Rectal smooth muscle tissue (tissue), 1 donor: ENCODE results near the gene HDGF.

ENCODE experiments used
- H3K27ac ChIP-seq: one replicate; pipeline ENCODE4 v1.7.0; 2013; ENCODE audit warnings: low read depth, low read length, inconsistent platforms
- H3K27me3 ChIP-seq: one replicate; pipeline ENCODE4 v1.7.0; 2013; ENCODE audit warnings: low read length; ENCODE audit not compliant: control insufficient read depth, insufficient read depth
- H3K36me3 ChIP-seq: one replicate; pipeline ENCODE4 v1.7.0; 2013; ENCODE audit warnings: low read length; ENCODE audit not compliant: control insufficient read depth, insufficient read depth
- H3K4me1 ChIP-seq: one replicate; pipeline ENCODE4 v1.7.0; 2013; ENCODE audit warnings: low read length; ENCODE audit not compliant: control insufficient read depth, insufficient read depth
- H3K4me3 ChIP-seq: one replicate; pipeline ENCODE4 v1.7.0; 2013; ENCODE audit warnings: low read length
- H3K9ac ChIP-seq: one replicate; pipeline ENCODE4 v1.7.0; 2013; ENCODE audit warnings: low read length

Gene HDGF

DNA sequence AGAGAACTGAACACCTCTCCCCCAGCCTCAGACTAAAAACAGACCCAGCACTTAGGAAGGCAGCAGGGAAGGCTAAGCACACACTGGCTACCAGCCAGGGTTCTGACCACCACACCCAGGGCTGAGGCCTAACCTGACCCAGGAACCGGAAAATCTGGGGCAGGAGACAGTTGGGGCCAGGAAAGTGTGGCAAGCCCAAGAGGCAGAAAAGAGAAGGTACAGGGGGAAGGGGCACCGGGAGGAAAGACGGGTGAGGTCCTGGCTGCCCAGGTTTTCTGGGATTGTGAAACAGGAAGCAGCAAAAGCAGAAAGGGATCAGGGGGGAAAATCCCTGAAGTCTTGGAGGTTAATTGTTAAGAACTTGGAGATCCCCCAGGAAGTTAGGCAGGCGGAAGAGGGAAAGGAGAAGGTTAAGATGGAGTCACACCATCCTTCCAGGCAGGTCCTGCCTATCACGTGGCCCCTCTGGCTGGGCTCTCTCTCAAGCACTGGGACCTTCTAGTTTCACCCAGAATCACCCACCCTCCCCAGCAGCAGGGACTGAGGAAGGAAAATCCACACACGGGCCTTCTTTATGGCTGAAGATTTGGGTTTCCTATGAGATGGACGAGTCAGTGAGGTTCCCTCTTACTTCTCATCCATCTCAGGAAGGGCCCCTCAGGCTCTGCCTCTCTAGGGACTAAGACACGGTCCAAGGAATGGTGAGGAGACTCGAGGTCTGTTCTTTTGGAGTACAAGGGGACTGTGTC lies 2.6 kb downstream of the HDGF start:
- Histone ChIP-seq H3K36me3 (peaks cover 7% of the 10 kb centered on the region), H3K4me1 (peaks cover 51% of the 10 kb centered on the region), H3K4me3 (peak overlapping the region; percentile 69), H3K9ac (peak overlapping the region; percentile 73), H3K27me3 (no peaks in the 10 kb centered on the region), H3K27ac (peak overlapping the region; percentile 97)

DNA sequence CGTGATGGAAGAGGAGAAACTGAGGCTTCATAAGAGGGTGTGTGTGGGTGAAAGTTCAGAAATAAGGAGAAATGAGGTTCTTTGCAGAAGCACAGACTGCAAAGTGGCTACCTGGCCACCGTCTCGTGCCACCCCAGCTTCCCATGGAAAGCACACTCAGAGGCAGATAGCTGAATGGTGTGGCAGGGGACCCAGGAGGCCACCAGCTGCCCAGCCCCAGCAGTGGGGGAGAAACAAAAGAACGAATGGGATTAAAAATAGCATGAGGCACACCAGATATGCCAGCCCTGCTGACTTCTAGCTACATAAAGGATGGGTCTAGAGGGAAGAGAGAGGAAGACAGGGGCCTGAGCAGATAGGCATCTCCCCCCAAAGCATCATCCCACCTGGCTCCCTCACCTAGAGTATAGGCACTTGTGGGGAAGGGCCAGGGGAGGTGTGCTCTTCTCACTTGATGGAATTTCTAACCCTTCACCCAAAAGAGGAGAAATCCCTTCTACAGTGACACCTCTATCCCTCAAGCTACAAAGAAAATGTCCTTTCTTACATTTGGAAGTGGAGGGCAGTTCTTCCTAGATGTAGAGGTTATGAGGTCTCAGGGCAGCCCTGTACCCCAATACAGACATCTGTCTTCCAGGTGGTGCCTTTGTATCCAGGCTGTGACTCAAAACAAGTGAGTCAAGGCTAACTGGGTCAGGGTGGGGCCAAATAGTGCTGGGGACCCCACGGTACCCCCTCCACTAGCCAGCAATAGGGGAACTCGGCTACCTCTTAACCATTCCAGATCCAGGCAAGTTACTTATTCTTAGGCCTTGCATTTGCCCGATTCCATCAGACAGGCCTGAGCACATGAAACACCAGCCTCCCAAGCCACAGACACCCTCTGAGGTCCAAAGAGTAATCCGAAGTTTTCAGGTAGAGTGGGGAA lies 3.5 kb downstream of the HDGF start:
- Histone ChIP-seq H3K27me3 (no peaks in the 10 kb centered on the region), H3K4me3 (peak overlapping the region; percentile 69), H3K27ac (peak overlapping the region; percentile 97), H3K9ac (peak overlapping the region; percentile 73), H3K36me3 (peaks cover 9% of the 10 kb centered on the region), H3K4me1 (peaks cover 49% of the 10 kb centered on the region)

DNA sequence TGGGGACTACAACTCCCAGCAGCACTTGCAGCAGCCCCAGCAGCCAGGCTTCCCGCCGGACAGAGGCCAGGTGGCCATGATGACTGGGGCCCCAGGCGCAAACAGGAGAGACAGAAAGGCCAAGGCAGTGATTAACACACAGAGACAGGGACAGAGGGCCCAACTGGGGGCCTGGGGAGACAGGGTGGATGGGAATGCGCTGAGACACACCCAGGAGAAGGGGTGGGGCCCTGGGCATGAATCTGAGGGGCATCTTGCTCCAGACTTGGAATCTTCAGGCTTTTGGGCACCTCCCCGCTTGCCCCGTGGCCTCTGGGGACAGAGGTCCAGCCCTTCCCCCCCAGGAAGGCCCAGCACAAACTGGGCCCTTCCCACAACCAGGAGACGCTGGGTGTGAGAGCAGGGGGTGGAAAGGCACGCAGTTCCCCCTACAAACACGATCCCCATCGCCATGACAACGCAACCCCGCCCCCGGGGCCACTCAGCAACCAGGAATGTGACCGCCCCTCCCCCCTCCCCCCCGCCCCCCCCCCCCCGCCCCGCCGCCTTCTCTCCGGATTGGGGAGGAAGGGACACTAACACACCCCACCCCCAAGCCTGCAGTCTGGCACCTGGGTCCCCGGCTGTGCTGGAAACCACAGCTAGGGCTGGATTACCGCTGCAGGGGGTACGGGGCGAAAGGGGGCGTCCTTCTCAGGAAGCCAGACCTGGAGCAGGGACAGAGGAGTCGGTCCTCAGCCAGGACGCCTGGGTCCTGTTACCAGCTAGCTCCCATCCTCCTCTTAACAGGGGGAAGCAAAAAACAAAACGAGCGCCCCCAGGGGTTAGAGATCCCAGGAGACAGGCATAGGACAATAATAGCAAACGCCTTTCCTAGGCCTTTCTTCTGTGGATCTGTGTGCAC lies 4.5 kb downstream of the HDGF start:
- no peaks in the 10 kb centered on the region for H3K27me3 ChIP-seq
- H3K27ac ChIP-seq, result peak overlapping the region; percentile 97
- H3K4me1 ChIP-seq, result peaks cover 42% of the 10 kb centered on the region
- peak overlapping the region; percentile 73 for H3K9ac ChIP-seq
- peak overlapping the region; percentile 74 for H3K4me3 ChIP-seq
- H3K36me3 ChIP-seq, result peaks cover 12% of the 10 kb centered on the region

DNA sequence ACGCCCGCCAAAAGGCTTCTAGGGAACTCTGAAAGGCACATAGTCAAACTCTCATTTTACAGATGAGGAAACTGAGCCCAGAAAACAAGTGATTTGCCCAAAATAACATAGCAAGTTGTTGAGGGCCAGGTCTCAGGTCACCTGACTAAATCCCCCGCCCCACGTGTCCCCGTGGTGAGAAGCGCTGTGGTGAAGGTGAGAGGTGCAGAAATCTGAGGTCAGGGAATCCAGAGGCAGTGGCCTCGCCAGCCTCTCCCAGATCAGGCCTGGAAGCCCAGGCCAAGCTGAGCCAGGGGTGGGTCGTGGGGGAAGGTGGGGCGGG lies 5.1 kb downstream of the HDGF start:
- H3K4me1 ChIP-seq, result peaks cover 44% of the 10 kb centered on the region

DNA sequence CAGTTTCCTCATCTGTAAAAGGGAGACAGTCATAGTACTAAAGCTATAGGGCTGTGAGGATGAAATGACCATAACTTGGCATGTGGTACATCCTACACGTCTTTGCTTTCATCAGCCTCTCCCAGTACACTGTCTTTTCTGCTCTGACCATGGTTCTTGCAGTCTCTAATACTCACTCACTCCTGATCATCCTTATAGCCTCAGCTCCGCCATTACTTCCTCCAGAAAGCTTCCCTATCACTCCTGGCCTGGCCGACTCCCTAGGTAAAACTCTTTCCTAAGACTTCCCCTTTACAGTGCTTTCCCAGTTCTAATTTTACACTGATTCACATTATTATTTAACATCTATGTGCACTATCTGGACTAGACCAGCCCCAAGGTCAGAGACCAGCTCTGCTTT lies 5.6 kb downstream of the HDGF start:
- Histone ChIP-seq H3K27ac (peak overlapping the region; percentile 97), H3K36me3 (peaks cover 12% of the 10 kb centered on the region), H3K9ac (no peak overlapping the region), H3K27me3 (no peaks in the 10 kb centered on the region), H3K4me3 (peak overlapping the region; percentile 74), H3K4me1 (peaks cover 44% of the 10 kb centered on the region)

More for the DNA sequence above, 5.1 kb downstream of the HDGF start:
- peaks cover 12% of the 10 kb centered on the region for H3K36me3 ChIP-seq
- H3K27me3 ChIP-seq, result no peaks in the 10 kb centered on the region
- no peak overlapping the region for H3K9ac ChIP-seq
- H3K27ac ChIP-seq, result peak overlapping the region; percentile 97
- H3K4me3 ChIP-seq, result peak overlapping the region; percentile 74

DNA sequence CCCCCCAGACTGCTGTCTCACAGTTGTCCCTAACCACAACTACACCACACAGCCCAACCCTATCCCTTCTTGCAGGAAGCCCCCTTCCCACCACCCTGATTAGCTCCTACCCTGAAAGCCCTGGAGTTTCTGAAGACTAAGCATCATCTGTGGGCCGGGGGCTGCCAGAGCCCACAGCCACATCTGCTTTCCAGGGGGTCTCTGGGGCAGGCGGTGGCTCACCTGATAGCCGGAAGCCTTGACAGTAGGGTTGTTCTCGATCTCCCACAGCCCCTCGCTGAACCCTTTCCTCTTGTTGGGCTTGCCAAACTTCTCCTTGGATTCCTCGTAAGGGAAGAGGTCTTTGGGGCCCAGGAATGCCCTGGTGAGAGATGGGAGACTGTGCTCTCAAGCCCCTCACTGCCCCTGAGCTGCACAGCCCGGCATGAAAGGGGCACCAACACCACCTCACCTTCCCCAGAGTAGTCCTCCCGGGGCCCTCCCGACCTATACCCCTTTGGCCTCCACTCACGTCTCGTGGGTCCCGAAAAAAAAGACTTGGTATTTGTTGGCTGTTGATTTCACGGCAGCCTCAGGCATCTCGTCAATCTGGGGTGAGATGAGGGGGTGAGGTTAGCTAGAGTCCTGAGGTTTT lies 6.6 kb downstream of the HDGF start:
- Histone ChIP-seq H3K4me1 (peaks cover 40% of the 10 kb centered on the region), H3K27ac (no peak overlapping the region), H3K9ac (no peak overlapping the region), H3K4me3 (no peak overlapping the region), H3K36me3 (peaks cover 12% of the 10 kb centered on the region), H3K27me3 (no peaks in the 10 kb centered on the region)

DNA sequence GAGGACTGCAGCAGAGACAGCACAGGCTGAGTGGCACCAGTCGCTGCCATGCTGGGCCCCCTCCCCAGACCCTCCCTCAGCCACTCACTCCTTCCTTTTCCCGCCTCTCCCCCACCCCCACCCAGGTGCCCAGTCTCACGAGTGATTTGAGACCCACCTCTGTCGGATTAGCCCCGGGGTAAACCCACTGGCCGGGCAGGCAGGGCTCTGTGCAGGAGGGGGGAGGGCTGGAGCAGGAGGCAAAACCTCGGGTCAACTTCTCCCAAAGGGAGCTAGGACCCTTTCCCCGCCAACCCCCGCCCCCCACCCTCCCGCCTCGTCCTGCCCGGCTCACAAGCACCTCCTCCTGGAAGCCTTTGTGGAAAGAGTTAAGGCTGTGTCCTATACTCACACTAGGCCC lies 7.1 kb downstream of the HDGF start:
- Histone ChIP-seq H3K36me3 (peaks cover 12% of the 10 kb centered on the region), H3K4me1 (peaks cover 34% of the 10 kb centered on the region), H3K27ac (no peak overlapping the region), H3K27me3 (no peaks in the 10 kb centered on the region), H3K4me3 (no peak overlapping the region), H3K9ac (no peak overlapping the region)

DNA sequence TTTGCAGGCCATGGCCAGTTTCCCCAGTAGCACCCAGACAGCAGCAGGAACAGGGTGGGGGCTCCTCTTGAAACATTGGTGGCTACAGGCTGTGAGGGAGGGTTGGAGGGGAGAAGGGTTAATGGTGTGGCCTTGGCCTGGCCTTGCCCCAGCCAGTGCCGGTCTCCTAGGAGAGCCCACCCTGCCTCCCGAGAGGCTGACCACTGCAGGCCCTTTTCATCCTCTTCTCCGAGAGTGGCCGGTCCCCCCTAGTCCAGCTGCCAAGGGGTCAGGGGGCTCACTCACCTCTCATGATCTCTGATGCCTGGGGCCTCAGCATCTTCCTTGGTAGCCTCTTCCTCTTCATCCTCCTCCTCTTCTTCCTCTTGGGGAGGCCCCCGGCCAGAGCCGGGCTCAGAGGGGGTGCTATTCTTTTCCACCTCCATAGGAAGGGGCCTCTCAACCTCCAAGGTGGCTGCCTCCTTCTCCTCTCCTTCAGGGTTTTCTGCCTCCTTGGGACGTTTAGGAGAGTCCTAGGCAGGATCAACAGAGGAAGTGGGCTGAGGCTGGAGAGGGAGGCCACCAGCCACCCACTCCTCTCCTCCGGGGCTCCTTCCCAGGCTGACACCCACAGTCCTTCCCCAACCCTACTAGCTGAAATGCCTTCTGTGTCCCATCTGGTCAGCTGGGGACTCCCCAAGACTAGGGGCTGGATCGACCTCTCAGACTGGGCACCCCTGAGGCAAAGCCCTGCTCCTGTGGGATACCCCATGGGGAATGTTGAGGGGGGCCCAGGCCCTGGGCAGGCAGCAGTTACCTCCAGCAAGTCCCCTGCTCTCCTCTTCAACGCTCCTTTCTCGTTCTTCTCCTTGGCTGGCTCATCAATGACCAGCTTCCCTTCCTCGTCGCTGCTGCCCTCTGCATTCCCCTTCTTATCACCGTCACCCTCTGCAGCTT lies 7.8 kb downstream of the HDGF start:
- no peaks in the 10 kb centered on the region for H3K27me3 ChIP-seq
- H3K27ac ChIP-seq, result no peak overlapping the region
- peaks cover 27% of the 10 kb centered on the region for H3K4me1 ChIP-seq
- H3K4me3 ChIP-seq, result no peak overlapping the region
- H3K9ac ChIP-seq, result no peak overlapping the region
- peaks cover 12% of the 10 kb centered on the region for H3K36me3 ChIP-seq

DNA sequence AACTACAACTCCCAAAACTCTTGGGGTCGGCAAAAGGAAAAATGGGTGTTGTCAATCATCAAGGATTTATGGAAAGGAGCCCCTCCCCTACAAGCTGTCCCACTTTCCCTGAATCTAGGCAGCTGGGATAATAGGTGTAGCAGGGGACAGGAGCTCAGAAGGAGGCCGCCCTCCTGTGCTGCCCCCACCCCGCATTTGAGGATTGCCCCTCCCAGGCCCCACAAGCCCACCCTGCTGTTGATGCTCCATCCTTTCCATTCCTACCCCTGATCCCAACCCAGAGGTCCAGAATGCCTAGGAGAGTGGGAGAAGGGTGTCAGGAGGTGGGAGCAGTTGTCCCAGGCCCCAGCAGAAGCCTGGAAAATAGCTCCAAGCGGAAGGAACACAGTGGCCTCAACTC lies 8.7 kb downstream of the HDGF start:
- H3K4me1 ChIP-seq, result peaks cover 19% of the 10 kb centered on the region

DNA sequence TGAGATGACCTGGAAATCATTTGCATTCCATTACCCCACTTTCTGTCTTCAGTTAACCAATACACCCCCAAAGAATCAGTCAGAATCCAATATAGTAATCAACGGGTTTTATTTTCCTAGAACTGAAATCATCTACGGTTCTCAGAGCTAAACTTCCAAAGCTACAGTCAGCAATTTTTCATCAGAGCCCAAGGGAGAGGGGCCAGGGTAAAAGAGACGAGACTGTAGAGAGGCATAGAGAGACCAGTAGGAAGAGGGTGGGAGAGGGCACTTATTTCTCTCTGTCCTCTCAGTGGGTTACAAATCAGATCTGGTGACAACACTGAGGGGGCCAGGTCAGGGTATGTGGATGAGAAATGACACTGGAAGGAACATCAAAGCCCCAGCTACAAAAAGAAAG lies 9.5 kb downstream of the HDGF start:
- Histone ChIP-seq H3K9ac (no peak overlapping the region), H3K4me1 (peaks cover 14% of the 10 kb centered on the region), H3K36me3 (peaks cover 24% of the 10 kb centered on the region), H3K4me3 (no peak overlapping the region), H3K27me3 (no peaks in the 10 kb centered on the region), H3K27ac (no peak overlapping the region)

More for the DNA sequence above, 8.7 kb downstream of the HDGF start:
- H3K36me3 ChIP-seq, result peaks cover 19% of the 10 kb centered on the region
- no peak overlapping the region for H3K9ac ChIP-seq
- H3K27ac ChIP-seq, result no peak overlapping the region
- H3K4me3 ChIP-seq, result no peak overlapping the region
- H3K27me3 ChIP-seq, result no peaks in the 10 kb centered on the region

DNA sequence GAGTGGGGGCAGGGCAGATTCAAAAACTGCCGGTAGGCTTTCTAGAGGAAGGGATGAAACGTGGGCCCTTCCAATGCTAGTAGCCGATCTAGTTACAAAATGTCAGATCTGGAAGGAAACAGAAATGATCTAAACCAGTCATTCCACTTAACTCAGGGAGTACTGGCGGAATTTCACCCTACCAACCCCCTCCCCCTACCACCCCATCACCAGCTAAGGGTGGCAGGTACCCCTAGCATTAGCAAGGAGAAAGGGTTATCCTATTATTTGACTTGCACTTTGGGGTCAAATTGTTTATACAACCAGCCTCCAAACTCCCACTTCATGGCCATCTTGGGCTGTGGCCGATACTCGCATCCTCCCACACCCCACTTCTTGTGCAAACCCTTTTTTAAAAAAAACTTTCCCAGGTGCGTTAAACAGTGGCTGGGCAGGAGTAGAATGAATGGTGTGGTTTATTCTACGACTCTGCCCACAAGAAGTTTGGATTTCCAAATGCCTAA lies 9.9 kb downstream of the HDGF start:
- peak overlapping the region; percentile 49 for H3K4me3 ChIP-seq
- peaks cover 28% of the 10 kb centered on the region for H3K36me3 ChIP-seq
- peaks cover 14% of the 10 kb centered on the region for H3K4me1 ChIP-seq
- peak overlapping the region; percentile 83 for H3K27ac ChIP-seq
- no peak overlapping the region for H3K9ac ChIP-seq
- no peaks in the 10 kb centered on the region for H3K27me3 ChIP-seq
